ENCODE measurements around the gene COL12A1. TPM values are rescaled to one million over a fixed set of nuclear protein-coding genes. Genes with fewer than 3 reads are reported as not detected.
"Not testable (repeated sequence)": the region's sequence is repeated elsewhere in the genome, so short reads cannot be mapped to it uniquely, and the experiment has no call there.

Gene COL12A1
- total RNA-seq, 1 donor = under 0.01 TPM

DNA sequence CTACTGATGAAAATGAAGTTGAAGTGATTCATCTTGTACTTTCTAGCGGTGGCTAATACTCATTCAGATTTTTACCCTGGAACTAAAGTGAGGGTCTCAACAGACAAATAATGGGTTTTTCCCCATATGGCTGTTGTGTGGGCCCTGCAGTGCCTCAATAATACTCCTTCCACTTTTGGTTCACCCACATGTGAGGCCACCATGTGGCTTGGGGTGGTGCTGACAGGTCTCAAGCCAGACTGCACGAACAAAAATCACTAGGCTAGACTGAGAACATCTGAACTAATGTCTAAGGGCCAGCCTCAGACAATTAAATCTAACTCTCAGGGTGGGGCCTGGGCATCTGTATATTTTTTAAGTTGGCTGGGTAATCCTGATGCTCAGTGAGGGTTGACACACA, 7.9 kb upstream of the COL12A1 start:
- DNase-seq (ENCODE audit: low read depth in 2 of 3, low spot score in 2 of 3) = no peak

DNA sequence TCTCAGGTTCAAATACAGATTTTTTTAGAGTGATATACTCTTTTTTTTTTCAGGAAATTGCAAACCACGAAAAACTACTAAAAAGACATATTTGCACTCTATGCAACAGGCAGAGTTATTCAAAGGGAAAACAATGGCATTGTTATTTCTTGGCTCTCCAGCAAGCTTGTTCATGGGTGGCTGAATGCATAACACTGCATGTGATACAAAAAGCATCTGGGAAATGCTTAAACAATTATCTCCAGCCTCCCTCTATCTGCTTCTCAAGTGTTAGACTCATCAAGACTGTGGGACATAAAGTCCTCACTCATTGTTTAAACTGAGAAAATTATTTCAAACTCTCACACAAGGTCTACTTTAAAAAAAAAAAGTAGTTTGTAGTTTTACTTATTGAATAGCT, 7.3 kb upstream of the COL12A1 start:
- no peak for DNase-seq (ENCODE audit: low read depth in 2 of 3, low spot score in 2 of 3)

DNA sequence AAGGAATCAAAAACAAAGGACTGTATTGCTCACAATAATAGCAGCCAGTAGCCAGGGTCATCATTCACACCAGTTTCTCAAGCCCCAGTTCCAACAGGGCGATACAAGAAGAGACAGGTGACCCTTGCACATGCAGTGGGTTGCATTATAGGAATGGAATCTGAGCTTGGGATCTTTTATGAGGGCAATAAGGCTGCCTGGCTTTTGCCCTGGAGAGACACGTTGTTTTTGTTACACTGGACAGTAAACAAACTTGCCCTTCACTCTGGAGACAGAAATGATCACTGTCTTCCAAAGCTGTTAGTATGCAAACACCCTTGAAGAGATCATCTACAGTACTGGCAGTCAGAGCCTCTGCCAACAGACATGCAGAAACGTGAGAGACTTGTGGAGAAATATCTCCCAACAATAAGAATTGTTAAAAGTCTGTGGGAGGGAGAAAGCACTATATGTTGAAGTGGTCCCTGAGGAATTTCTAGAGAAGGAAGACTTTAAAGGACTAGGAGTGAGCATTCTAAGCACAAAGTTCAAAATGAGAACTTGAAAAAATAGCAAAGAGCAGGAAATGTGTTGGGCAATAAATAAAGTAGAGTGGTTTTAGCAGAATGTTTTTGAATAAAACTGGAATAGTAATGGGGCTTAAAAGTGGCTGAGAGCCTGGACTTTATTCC, 6.2 kb upstream of the COL12A1 start:
- DNase-seq (ENCODE audit: low read depth in 2 of 3, low spot score in 2 of 3) = no peak

DNA sequence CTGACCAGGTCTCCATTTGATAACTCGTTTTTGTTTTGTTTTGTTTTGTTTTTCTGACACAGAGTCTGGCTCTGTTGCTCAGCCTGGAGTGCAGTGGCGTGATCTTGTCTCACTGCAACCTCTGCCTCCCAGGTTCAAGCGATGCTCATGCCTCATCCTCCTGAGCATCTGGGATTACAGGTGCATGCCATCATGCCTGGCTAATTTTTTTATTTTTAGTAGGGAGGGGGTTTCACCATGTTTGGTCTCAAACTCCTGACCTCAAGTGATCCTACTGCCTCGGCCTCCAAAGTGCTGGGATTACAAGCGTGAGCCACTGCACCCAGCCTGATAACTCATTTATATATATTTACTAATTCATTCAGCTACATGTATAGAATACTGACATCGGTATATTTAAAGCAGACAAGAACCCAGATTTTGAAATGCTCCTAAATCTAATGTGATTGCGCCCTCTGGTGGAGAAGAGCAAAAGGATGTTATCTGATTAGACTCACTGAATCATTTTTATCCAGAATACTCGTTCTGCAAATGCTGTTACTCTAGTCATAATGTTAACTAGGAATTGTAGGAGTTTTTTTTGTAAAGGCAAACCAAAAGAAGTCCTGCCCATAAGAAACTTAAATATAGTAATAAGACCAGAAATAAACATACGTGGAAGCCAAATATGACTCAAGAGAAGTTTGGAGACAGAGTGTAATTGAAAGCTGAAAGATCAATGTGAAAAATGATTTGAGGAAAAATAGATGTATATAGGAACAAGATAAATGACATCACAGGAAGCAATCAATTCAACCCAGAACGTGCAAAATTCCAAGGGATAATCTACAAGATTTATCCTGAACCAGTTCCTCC, 5.3 kb upstream of the COL12A1 start:
- DNase-seq (ENCODE audit: low read depth in 2 of 3, low spot score in 2 of 3) = peak; percentile 39 to 85 (median 65)

DNA sequence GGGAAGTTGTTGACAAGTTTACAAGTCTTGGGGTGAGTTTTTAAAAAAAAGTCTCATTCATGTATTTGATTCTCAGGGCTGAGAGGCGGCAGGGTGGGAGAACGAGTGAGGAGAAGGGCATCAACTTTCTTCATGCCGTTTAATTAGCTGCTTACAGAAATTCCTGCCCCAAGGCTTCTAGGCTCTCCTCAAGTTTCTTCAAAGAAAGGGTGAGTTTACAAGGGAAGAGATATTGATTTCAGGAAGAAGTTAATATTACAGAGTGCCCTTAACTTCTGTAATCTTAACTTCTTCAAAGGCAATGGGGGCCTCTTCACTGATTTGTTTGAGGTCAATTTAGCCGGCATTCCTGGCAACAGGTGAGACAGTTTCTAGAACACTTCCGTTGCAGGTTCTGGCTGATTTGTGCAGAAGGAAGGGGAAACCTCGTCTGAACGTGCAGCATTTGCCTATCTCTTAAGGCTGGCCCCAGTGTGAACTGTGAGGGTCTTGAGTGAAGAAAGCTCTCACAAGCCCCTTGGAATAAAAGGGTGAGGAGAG, 3.4 kb upstream of the COL12A1 start:
- no peak for DNase-seq (ENCODE audit: low read depth in 2 of 3, low spot score in 2 of 3)

DNA sequence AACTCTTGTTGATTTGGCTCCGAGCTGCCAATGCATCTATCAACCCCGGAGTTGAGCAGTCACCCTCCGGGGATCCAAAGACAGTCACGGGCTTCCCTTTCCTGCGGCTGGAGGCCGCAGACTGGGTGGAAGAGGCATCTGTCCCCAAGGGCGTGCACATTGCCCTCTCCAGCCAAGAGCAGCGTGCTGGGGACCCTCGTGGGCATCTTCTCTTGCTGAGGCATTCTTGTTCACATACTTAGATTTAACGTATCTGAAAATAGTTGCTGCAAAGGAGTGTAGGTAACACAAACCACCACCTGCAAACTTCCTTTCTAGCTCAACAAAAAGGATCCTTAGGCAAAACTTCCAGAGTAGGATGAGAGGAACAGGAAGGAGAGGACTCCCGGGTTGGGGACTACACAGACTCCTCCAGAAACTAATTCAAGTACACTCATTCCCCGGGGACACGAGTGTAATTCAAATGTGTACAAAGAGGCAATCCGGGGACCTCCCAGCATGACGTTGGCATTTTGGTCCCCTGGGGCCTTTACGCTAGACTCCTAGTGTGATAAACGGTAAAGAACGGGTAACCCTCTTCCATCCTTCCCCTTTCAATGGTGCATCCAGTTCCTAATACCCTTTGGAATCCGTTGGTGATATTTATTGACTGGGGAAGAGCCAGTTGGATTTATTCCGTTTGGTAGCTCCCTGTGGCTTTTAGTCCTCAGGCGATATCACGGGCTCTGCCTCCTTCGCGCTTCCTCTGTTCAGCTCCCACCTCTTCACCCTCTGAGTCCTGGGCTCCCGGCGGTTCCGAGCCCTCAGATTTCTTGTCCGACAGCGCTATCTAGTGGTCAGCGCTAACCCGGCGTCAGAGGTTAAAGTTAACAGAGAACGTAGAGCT, 2.7 kb upstream of the COL12A1 start:
- peak; percentile 54 to 88 (median 82) for DNase-seq (ENCODE audit: low read depth in 2 of 3, low spot score in 2 of 3)

DNA sequence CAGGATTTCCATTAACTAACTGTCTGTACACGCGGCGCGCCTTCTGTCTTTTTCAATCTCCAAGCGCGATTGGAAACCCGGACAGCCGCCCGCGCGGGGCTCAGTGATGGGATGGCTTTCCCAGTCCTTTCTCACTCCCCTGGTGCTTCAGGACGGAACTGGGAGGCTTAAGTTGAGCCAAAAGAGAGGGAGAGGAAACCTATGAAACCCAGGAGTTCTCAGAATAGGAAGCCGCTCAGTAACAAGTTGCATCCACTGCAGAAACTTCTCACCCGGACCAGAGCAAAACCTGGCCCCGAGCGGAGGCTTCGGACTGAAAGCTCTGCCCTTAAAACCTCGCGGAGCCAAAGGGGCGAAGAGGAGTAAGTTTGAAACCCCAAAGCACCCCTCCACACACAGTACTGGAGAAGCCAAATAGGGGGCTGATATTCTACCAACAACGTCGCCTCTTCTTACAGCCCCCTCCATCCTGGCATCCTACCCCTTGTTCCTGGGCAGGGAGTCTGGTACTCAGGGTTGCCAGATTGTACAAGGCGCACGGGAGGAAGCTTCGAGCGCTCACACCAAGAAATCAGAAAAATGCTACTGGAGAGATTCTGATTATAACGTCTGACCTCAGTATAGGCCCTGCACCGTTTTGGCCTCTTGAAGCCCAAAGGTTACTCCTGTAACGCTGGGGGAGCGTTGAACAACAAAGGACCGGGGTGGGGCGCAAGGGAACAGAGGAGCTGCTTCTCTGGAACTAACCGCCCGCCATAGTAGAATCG, 906 bp upstream of the COL12A1 start:
- DNase-seq (ENCODE audit: low read depth in 2 of 3, low spot score in 2 of 3) = no peak

DNA sequence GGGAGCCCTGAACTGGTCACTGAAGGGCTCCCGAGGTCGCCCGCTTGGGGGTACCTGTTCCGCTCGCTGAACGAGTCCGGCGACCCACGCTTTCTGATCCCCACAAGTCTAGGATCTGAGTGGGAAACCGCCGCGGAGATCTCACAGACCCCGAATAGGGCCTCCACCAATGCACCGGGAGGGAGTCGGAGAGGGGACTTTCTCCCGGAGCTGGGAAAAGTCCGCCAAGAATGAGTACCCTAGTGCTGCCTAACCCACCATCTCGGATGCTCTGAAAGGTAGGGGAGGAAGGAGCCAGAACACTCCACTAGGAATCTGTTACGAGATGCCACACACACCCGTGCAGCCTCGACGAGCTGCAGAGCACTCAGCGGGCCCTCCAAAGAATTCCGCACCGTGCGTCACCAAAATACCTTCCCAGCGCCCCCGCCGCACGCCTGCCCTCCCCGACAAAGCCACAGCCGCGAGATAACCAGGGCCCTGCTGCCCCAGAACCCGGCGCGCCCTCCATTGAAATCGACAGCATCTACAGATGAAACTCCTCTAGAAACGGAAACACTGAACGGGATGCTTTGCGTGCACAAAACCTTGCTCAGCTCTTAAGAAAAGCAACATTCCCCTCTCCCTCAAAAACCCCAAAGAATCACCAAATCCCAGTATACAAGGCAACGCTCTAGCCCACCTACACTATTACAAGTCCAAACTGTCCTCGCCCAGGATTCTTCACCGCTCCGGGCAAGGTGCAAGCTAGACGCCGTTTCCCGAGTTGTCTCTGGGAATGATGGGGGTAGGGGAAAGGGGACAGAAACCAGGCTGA, 686 bp downstream of the COL12A1 start:
- DNase-seq (ENCODE audit: low read depth in 2 of 3, low spot score in 2 of 3) = peak in 1 of 3 donors; percentile 14

DNA sequence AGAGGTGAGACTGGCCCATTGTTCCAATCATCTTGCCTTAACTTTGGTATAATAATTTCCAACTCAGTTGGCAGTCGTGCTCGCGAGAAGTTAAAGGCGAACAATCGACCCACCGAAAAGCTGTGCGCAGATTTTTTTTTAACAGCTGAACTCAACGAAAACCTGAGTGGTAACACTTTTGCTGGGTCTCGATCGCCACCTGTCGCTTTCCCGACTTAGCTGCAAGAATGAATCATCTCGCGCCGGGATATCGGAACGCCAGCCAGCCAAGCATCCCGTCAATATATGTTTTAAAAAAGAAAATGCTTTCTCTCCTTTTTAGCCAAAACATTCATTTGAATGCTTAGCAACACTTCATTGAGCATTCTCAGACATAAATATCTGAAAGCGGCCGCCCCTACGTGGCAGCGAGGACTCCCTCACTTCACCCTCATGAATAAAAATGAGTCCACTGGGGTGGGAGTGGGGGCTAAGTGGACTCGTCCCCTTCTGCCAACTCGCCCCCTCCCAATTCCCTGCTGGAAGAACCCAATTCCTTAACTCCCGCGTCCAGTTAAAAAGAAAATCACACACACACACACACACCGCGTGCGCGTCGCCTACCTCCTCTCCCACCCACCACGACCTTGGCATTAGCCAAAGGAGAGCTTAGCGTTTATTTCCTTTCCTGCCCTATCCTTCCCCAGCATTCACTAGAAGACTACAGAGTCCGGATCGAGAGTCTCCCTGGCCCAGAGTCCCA, 1.5 kb downstream of the COL12A1 start:
- DNase-seq (ENCODE audit: low read depth in 2 of 3, low spot score in 2 of 3) = peak in 2 of 3 donors; percentile 58 to 69

DNA sequence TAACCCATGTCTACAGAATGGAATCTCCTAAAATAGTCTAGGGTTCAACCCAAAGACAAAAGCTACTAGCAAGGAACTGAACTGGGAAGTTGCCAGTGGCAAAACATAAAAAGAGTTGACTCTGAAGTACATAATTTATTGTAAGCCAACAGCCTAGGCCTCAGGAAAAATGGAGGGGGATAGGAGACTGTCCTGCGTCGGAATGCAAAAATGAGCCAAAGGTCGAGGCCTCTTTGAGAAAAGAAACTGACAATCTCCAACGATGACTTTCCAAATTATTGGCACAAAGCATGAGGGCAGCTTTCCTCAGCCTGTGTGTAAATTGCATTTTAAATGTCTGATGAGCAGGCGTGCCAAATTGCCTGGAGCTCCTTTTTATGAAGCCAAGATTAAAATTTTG, 2.1 kb downstream of the COL12A1 start:
- DNase-seq (ENCODE audit: low read depth in 2 of 3, low spot score in 2 of 3) = no peak

DNA sequence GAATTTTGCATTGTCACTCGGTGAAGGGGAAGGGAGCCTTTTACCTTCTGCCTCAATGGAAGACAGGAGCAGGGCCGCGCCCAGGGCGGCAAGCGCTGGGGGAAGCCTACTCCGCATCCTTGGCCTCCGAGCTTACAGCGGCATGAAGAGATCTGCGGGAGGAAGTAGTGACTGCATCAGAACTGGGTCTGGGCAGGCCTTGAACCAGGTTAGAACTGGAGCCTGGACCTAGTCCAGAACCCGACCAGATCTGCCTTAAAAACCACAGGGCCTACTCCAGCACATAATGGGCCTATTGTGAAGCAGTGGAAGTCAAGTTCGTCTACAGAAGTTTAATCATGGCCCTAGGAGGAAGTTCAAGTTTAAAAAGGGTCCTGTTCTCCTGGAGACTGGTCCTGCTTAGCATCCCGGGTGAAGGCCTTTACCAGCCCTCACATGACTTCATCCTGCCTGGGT, 3.1 kb downstream of the COL12A1 start:
- no peak for DNase-seq (ENCODE audit: low read depth in 2 of 3, low spot score in 2 of 3)

DNA sequence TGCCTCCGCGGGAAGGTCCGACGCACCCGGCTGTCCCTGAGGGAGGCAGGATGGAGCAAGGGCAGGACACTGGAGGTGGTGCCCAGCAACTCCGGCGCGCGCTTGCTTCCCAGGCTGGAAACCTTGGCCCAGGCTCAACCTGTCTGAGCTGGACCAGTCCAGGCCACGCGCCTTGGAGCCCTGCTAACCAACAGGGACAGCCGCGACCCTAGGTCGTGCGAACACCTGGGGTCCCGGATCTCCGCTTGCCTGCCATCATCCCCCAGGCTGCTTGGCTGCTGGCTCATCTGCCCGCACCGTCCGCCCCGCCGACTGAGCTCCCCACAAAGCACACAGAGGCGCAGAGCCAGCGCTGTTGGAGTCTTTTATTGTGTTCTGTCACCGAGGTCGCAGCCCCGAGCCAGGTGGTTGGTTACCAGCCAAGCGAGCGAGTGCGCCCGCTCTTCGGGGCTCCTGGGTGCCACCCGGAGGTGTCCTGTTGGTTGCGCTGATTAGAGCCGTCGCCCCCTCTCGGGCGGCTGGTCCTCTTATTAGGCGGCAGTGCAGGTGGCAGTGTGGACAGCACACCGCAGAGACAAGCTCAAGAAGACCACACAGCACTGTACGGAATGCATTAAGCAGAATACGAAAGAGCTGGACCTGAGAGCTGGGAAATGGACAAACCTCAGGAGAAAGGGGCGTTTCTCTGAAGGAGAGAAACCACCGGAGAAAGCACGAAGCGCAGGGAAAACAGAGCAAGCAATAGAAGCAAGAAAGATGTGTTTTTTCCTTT, 3.8 kb downstream of the COL12A1 start:
- peak in 2 of 3 donors; percentile 35 to 36 for DNase-seq (ENCODE audit: low read depth in 2 of 3, low spot score in 2 of 3)

DNA sequence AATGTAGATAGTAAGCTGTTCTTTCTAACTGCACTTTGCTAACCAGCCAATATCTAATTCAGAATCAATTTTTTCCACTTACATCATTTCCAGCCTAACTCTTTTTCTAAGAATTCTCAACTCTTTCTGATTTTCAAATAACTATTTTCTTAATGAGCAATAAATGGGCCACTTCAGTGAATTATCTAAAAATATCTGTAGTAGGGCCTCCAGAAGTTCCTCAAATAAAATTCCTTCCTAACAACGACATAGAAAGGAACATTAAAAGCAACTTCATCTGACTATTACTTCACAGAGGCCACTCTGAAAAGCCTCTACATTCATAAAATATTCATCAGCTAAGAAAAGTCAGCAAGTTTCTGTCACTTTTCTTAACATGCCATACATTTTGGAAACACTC, 4.8 kb downstream of the COL12A1 start:
- DNase-seq (ENCODE audit: low read depth in 2 of 3, low spot score in 2 of 3) = no peak

DNA sequence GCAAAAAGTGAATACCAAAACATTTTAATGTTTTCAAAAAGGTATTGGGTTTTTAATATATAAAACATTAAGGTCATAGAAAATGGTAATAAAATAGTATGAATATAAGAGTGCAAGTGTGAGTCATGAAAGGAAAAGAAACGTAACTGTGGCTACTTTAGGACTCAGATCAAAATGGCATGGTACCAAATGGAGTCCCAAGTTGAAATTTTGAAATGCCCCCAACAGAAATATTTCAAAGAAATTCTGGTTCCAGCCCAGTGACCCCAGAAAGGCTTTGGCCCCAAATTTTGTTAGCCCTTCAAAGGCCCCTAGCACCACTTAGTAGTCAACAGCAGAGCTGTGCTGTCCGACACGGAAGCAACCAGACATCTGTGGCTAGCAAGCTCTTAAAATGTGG, 6.0 kb downstream of the COL12A1 start:
- DNase-seq (ENCODE audit: low read depth in 2 of 3, low spot score in 2 of 3) = no peak

DNA sequence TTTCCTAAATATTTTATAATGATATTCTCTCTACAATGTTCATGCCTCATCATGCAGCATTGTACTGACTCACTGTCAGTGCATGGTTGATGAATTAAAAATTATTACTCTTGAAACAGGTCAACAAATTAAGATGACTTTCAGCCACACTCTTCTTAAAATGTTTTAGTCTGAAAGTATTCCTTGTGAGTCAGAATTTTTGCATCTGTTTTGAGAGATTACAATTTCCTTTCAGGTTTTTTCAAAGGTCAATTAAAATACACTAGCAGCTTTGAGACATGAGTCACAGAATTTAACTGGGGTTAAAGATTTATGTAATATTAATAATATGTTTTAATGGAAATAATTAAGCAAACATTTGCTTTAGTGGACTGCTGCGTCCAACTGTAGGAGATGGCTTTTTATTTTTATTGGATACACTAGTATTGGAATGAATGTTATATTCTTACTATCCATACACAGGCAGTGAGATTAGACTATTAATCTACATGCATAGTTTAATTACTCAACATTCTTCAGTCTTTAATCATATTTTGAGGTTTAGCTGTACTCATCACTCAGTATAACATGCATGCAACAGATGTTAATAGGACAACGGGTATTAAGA, 9.7 kb downstream of the COL12A1 start:
- no peak for DNase-seq (ENCODE audit: low read depth in 2 of 3, low spot score in 2 of 3)

DNA sequence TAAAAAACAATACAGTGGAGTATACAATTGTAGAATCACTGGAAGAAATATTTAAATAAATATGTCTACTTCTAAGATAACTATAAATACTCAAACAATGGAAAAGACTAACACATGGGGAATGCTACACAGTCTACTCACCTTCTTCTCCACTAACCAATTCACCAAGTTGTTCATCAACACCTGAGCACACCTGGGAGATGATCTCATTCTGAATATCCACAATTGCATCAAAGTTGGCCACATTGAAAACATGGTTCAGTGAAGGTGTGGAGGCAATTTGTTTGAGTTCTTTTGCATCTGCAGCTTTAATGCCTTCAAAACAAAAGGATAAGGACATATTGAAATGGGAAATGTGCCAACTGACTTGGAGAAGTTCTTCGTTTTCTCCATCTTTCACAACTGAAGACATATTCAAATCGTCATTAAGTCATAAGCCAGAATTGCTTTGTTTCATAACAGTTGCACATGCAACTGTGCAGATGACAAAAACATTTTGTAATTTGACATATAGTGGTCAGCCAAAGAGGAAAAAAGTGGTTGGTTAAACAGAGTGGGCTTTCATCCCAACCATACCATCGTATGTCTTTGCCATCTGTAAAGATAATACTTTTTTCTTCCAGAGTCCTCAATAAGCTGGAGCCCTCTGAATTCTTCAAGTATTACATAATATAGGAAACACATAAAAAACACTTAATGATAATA, 17.5 kb downstream of the COL12A1 start:
- no peak for DNase-seq (ENCODE audit: low read depth in 2 of 3, low spot score in 2 of 3)

DNA sequence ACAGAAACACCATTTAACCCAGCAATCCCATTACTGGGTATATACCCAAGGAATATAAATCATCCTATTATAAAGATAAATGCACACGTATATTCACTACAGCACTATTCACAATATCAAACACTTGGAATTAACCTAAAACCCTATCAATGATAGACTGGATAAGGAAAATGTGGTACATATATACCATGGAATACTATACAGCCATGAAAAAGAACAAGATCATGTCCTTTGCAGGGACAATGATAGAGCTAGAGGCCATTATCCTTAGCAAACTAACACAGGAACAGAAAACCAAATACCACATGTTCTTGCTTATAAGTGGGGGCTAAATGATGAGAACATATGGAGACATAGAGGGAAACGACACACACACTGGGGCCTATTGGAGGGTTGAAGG, 19.3 kb downstream of the COL12A1 start:
- DNase-seq (ENCODE audit: low read depth in 2 of 3, low spot score in 2 of 3) = not testable (repeated sequence)

All from hematopoietic multipotent progenitor cell (in vitro differentiated cells).